Upper lobe of left lung (tissue), 4 donors: ENCODE results near the gene ELK4.

Experiments used
- EP300 ChIP-seq, 4 donors: sonication (generic); formaldehyde crosslinking; IDR thresholded peaks; one replicate each; pipeline ENCODE4 v1.5.1; 2017; ENCODE audit warnings: antibody characterized with exemption in 4 of 4, control low read depth in 2 of 4
- POLR2A ChIP-seq, 4 donors: fragments of 450-650 bp; IDR thresholded peaks; one replicate each; pipeline ENCODE4 v1.5.1; 2016 to 2017; ENCODE audit warnings: antibody characterized with exemption in 4 of 4, mild to moderate bottlenecking in 2 of 4
- POLR2AphosphoS5 ChIP-seq, 2 donors: sonication (generic); formaldehyde crosslinking; IDR thresholded peaks; one replicate each; pipeline ENCODE4 v1.5.1; 2017; ENCODE audit warnings: antibody characterized with exemption in 2 of 2
- TF ChIP-seq, protein P1 (sequence below), 6 experiments: fragments of 450-650 bp in 4 of 6; fragments of 200-600 bp in 2 of 6; sonication (generic) in 2 of 6; IDR thresholded peaks; one replicate each; pipeline ENCODE4 v1.5.1; 2016 to 2019; ENCODE audit warnings: antibody characterized with exemption in 6 of 6

DNA sequence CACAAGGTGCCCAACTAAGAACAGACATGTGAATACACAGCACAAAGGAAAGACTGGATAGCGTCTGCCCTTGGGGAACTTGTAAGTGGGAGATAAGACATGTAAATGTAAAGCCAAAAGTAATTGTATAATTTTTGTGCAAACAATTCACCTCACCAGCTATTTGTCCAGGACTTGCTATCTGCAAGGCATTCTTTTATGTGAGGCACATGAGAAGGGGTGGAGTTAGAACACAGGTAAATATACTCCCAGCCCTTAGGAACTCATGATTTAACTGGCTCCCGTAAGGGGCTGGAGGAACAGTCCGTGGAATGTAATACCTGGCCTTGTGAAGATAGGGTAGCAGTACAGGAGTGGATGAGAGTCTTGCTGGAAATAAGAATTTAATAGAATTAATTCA lies 66.0 kb downstream of the ELK4 start:
- TF ChIP-seq, protein P1, sequence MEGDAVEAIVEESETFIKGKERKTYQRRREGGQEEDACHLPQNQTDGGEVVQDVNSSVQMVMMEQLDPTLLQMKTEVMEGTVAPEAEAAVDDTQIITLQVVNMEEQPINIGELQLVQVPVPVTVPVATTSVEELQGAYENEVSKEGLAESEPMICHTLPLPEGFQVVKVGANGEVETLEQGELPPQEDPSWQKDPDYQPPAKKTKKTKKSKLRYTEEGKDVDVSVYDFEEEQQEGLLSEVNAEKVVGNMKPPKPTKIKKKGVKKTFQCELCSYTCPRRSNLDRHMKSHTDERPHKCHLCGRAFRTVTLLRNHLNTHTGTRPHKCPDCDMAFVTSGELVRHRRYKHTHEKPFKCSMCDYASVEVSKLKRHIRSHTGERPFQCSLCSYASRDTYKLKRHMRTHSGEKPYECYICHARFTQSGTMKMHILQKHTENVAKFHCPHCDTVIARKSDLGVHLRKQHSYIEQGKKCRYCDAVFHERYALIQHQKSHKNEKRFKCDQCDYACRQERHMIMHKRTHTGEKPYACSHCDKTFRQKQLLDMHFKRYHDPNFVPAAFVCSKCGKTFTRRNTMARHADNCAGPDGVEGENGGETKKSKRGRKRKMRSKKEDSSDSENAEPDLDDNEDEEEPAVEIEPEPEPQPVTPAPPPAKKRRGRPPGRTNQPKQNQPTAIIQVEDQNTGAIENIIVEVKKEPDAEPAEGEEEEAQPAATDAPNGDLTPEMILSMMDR (IDR thresholded peaks at IDR 0.05): no peak
- no peak for TF ChIP-seq POLR2AphosphoS5 (IDR thresholded peaks at IDR 0.05)
- no peak for TF ChIP-seq EP300 (IDR thresholded peaks at IDR 0.05)
- TF ChIP-seq POLR2A (IDR thresholded peaks at IDR 0.05): no peak
